PC-9 (cell line): ENCODE measurements around the gene TLR8. TPM values are rescaled to one million over a fixed set of nuclear protein-coding genes. Genes with fewer than 3 reads are reported as not detected.
A peak's percentile ranks its signal among the peaks of the same experiment; 100 is the strongest.

Source experiments
- BruUV-seq: library from RNA; stranded (reverse); fragments of 400-500 nt; replicated peaks from 2 replicates; lab custom pipeline; 2021; lab: Mats Ljungman, UMichigan
- CTCF ChIA-PET: fragments of 300-600 bp; sonication (Branson Sonifier 250); formaldehyde crosslinking; loops from one replicate; lab custom pipeline; 2022; ENCODE audit warnings: antibody characterized with exemption; lab: Charles Lee
- POLR2A ChIA-PET: fragments of 300-600 bp; sonication (Branson Sonifier 250); formaldehyde crosslinking; loops from one replicate; lab custom pipeline; 2022; ENCODE audit warnings: antibody characterized with exemption; ENCODE audit not compliant: unreplicated experiment; lab: Charles Lee
- DNase-seq, 2 experiments: peaks; one replicate each; pipeline versions ENCODE4 v3.0.0 to v3.0.0-alpha.2; 2015 to 2022; ENCODE audit warnings: mixed read lengths in 1 of 2
- H2AFZ ChIP-seq: fragments of 200-600 bp; sonication (generic); 2 replicates; pipeline ENCODE4 v1.8.1; 2017; ENCODE audit warnings: antibody characterized with exemption
- H3F3A ChIP-seq: fragments of 200-600 bp; sonication (generic); 2 replicates; pipeline ENCODE4 v1.8.1; 2017; ENCODE audit warnings: antibody characterized with exemption, mild to moderate bottlenecking, low read depth; ENCODE audit not compliant: insufficient read depth
- H3K27ac ChIP-seq: fragments of 200-600 bp; sonication (generic); 2 replicates; pipeline ENCODE4 v1.6.1; 2016; ENCODE audit warnings: mixed run types
- H3K27me3 ChIP-seq: fragments of 200-600 bp; sonication (generic); 2 replicates; pipeline ENCODE4 v1.6.1; 2016; ENCODE audit warnings: low read depth, mixed run types; ENCODE audit not compliant: insufficient read depth
- H3K36me3 ChIP-seq: fragments of 200-600 bp; sonication (generic); 2 replicates; pipeline ENCODE4 v1.6.1; 2016; ENCODE audit warnings: low read depth, mixed run types
- H3K4me1 ChIP-seq: fragments of 200-600 bp; sonication (generic); replicated peaks from 2 replicates; pipeline ENCODE4 v1.6.1; 2016; ENCODE audit warnings: mixed run types; ENCODE audit not compliant: insufficient read depth
- H3K4me2 ChIP-seq: fragments of 200-600 bp; sonication (generic); 2 replicates; pipeline ENCODE4 v1.6.1; 2017; ENCODE audit warnings: mixed run types
- H3K4me3 ChIP-seq: fragments of 200-600 bp; sonication (generic); 2 replicates; pipeline ENCODE4 v1.6.1; 2016; ENCODE audit warnings: mixed run types
- H3K79me2 ChIP-seq: fragments of 200-600 bp; sonication (generic); 2 replicates; pipeline ENCODE4 v1.6.1; 2017; ENCODE audit warnings: low read depth, mixed run types
- H3K9me2 ChIP-seq: fragments of 200-600 bp; sonication (generic); 2 replicates; pipeline ENCODE4 v1.8.1; 2017; ENCODE audit warnings: mild to moderate bottlenecking; ENCODE audit not compliant: insufficient read depth
- H3K9me3 ChIP-seq: fragments of 200-600 bp; sonication (generic); 2 replicates; pipeline ENCODE4 v1.8.1; 2016; ENCODE audit warnings: low read depth; ENCODE audit not compliant: insufficient read depth
- H4K20me1 ChIP-seq: fragments of 200-600 bp; sonication (generic); 2 replicates; pipeline ENCODE4 v1.8.1; 2017; ENCODE audit not compliant: insufficient read depth
- EZH2 ChIP-seq: fragments of 200-600 bp; sonication (generic); IDR thresholded peaks from 2 replicates; pipeline ENCODE4 v1.8.0; 2017; ENCODE audit warnings: antibody characterized with exemption, low read depth
- intact Hi-C: fragments of 100-400 bp; cut with micrococcal nuclease; formaldehyde crosslinking; loops from one replicate; pipeline ENCODE4 v1.10.0; 2022; ENCODE audit not compliant: unreplicated experiment
- total RNA-seq: library from RNA; stranded (reverse); gene quantifications from 2 replicates; pipeline ENCODE4 v1.2.3, GENCODE V29; 2021
- TF ChIP-seq, protein P1 (sequence below): fragments of 200-600 bp; sonication (generic); conservative IDR thresholded peaks from 2 replicates; pipeline ENCODE4 v1.6.1; 2017; ENCODE audit warnings: mixed run types, antibody characterized with exemption, mild to moderate bottlenecking, moderate library complexity

TLR8 gene
- total RNA-seq, 1 experiment from 2014 or later: not detected

DNA sequence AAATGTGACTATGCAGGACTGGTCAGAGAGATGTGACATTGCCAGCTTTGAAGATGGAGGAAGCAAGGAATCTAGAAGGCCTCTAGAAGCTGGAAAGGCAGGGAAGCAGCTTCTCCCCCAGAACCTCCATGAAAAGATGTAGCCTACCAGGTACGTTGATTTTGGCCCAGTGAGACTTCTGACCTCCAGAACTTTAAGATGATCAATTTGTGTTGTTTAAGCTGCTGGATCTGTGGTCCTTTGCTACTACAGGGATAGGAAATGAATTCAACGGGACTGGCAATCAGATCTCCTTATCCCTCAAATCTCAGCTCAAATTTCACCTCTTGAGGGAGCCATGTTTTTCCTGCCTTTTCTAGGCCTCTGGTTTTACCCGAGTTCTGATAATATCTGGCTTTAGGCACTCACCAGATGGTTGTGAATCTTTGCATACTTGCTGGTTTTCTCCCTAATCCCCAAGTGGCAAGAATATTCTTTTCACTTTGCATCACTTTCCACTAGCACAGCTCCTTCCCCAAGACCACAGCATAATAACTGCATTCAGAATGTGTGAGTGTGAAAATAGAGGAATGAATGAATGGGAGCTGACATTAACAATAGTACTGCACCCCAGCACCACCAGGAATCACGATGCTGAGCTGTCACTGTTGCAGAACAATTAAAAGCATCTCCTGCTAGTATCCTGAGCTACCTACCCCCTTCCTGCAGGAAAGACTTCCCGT lies 42.9 kb downstream of the TLR8 start:
- TF ChIP-seq, protein P1, sequence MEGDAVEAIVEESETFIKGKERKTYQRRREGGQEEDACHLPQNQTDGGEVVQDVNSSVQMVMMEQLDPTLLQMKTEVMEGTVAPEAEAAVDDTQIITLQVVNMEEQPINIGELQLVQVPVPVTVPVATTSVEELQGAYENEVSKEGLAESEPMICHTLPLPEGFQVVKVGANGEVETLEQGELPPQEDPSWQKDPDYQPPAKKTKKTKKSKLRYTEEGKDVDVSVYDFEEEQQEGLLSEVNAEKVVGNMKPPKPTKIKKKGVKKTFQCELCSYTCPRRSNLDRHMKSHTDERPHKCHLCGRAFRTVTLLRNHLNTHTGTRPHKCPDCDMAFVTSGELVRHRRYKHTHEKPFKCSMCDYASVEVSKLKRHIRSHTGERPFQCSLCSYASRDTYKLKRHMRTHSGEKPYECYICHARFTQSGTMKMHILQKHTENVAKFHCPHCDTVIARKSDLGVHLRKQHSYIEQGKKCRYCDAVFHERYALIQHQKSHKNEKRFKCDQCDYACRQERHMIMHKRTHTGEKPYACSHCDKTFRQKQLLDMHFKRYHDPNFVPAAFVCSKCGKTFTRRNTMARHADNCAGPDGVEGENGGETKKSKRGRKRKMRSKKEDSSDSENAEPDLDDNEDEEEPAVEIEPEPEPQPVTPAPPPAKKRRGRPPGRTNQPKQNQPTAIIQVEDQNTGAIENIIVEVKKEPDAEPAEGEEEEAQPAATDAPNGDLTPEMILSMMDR: no peak
- TF ChIP-seq EZH2: no peak
- no peaks in the 10 kb centered on the region for H4K20me1 ChIP-seq
- ChIA-PET POLR2A (interaction anchor here (0.6 kb wide), 2 partner anchors 25 to 138 kb away, joined by 7 to 8 read pairs; no protein-coding TSS in a partner anchor), CTCF (interaction anchor here (0.5 to 0.8 kb wide), 4 partner anchors 27 to 538 kb away, joined by 3 to 8 read pairs (median 4); no protein-coding TSS in a partner anchor)
- no peaks in the 10 kb centered on the region for H3K9me3 ChIP-seq
- no peak overlapping the region for H2AFZ ChIP-seq
- no peaks in the 10 kb centered on the region for H3K27me3 ChIP-seq
- 0 out of 2 replicates have a peak overlapping the region, but pooled peaks have one; percentile 78 for H3K4me2 ChIP-seq
- no peaks in the 10 kb centered on the region for H3K9me2 ChIP-seq
- H3K79me2 ChIP-seq: 0 out of 2 replicates have a peak, but pooled peaks cover 7% of the 10 kb centered on the region
- BruUV-seq: TSS peak; percentile 89
- no peak overlapping the region for H3K27ac ChIP-seq
- peaks cover 35% of the 10 kb centered on the region for H3K4me1 ChIP-seq
- no peak for DNase-seq
- H3F3A ChIP-seq: peaks cover 21% of the 10 kb centered on the region
- no peaks in the 10 kb centered on the region for H3K36me3 ChIP-seq
- H3K4me3 ChIP-seq: no peak overlapping the region
- intact Hi-C loops: loop anchor here (5.0 kb wide), 1 partner anchor 47 kb away; no protein-coding TSS in a partner anchor

GRCh38 chrX:12949927-12950656 lies 43.7 kb downstream of the TLR8 start:
- DNase-seq: peak in 1 of 2 experiments; percentile 64
- intact Hi-C loops: loop anchor here (5.0 kb wide), 1 partner anchor 48 kb away; no protein-coding TSS in a partner anchor
- Histone ChIP-seq H3K9me3 (no peaks in the 10 kb centered on the region), H3K79me2 (0 out of 2 replicates have a peak, but pooled peaks cover 7% of the 10 kb centered on the region), H3K4me3 (no peak overlapping the region), H3K27ac (no peak overlapping the region), H3K36me3 (no peaks in the 10 kb centered on the region), H3K27me3 (no peaks in the 10 kb centered on the region), H2AFZ (no peak overlapping the region), H4K20me1 (no peaks in the 10 kb centered on the region), H3K4me1 (peaks cover 35% of the 10 kb centered on the region), H3F3A (peaks cover 21% of the 10 kb centered on the region), H3K9me2 (no peaks in the 10 kb centered on the region), H3K4me2 (no peak overlapping the region)
- TF ChIP-seq, protein P1: no peak
- no peak for TF ChIP-seq EZH2
- no TSS peak for BruUV-seq
- ChIA-PET POLR2A (interaction anchor here (0.6 kb wide), 2 partner anchors 24 to 28 kb away, joined by 7 to 8 read pairs; no protein-coding TSS in a partner anchor), CTCF (interaction anchor here (0.6 kb wide), 2 partner anchors 26 to 69 kb away, joined by 3 to 8 read pairs; no protein-coding TSS in a partner anchor)

- CTCF ChIA-PET: no interaction called here
- Histone ChIP-seq H3F3A (peaks cover 20% of the 10 kb centered on the region), H3K27me3 (no peaks in the 10 kb centered on the region), H3K4me1 (peaks cover 42% of the 10 kb centered on the region), H3K27ac (no peak overlapping the region), H2AFZ (no peak overlapping the region), H3K79me2 (0 out of 2 replicates have a peak, but pooled peaks cover 7% of the 10 kb centered on the region), H3K36me3 (no peaks in the 10 kb centered on the region), H3K4me2 (no peak overlapping the region), H4K20me1 (no peaks in the 10 kb centered on the region), H3K9me2 (no peaks in the 10 kb centered on the region), H3K4me3 (no peak overlapping the region), H3K9me3 (no peaks in the 10 kb centered on the region)
- no TSS peak for BruUV-seq
- intact Hi-C loops: no loop called here
- TF ChIP-seq, protein P1: no peak
- no peak for TF ChIP-seq EZH2
- no peak for DNase-seq
- POLR2A ChIA-PET: interaction anchor here (0.6 kb wide), 1 partner anchor 27 kb away, joined by 7 read pairs; no protein-coding TSS in a partner anchor
Observed at GRCh38 chrX:12950851-12951594, 44.6 kb downstream of the TLR8 start.
